H1 (cell line): Measurements from ENCODE around the gene PNPLA1. TPM values are rescaled to one million over a fixed set of nuclear protein-coding genes. Genes with fewer than 3 reads are reported as not detected.

Experiments
- CBX5 ChIP-seq: fragments of 300-800, 300-1000 bp; sonication (generic); IDR thresholded peaks from 2 replicates; pipeline ENCODE4 v1.7.1; 2016; ENCODE audit warnings: antibody characterized with exemption, low read length, low read depth
- EZH2 ChIP-seq: fragments of 200-600 bp; sonication (generic); IDR thresholded peaks from 2 replicates; pipeline ENCODE4 v1.7.1; 2012; ENCODE audit warnings: low read depth, mild to moderate bottlenecking, moderate library complexity, low read length, inconsistent platforms; ENCODE audit not compliant: severe bottlenecking
- HDAC6 ChIP-seq: IDR thresholded peaks from one replicate; pipeline ENCODE4 v1.7.1; 2012; ENCODE audit warnings: low read depth, mild to moderate bottlenecking, inconsistent platforms, low read length, moderate library complexity
- JUN ChIP-seq: IDR thresholded peaks from 2 replicates; pipeline ENCODE4 v1.6.1; 2011; ENCODE audit warnings: low read depth, mild to moderate bottlenecking, improper control_type of control experiment, low read length
- KDM1A ChIP-seq: fragments of 200-600, 300-600 bp; sonication (generic); IDR thresholded peaks from 2 replicates; pipeline ENCODE4 v1.7.1; 2016; ENCODE audit warnings: mild to moderate bottlenecking, low read length, borderline replicate concordance
- KDM4A ChIP-seq: IDR thresholded peaks from one replicate; pipeline ENCODE4 v1.7.1; 2012; ENCODE audit warnings: low read depth, mild to moderate bottlenecking, moderate library complexity, low read length, inconsistent platforms; ENCODE audit not compliant: severe bottlenecking
- polyA plus RNA-seq, 7 experiments: library from polyadenylated mRNA; depleted of rRNA in 3 of 7; stranded (reverse) in 5 of 7; unstranded in 2 of 7; fragments of >200 nt in 5 of 7; fragments of 200-250 nt in 2 of 7; gene quantifications; 1 replicate in 5 of 7; 2 replicates in 1 of 7; 4 replicates in 1 of 7; pipeline versions ENCODE4 v1.2.1 to v1.2.3, GENCODE V29; 2011 to 2013; ENCODE audit warnings: missing spikeins in 2 of 7, mixed read lengths in 2 of 7
- total RNA-seq: library from RNA; stranded (reverse); fragmentation: NEBNext Ultra II Directional; extraction: Animal tissue kit (Norgen Biotek cat#: 25700); gene quantifications from 2 replicates; pipeline ENCODE4 v1.2.1, GENCODE V29; 2021

PNPLA1 gene
- total and polyA plus RNA-seq, 2 of the 8 experiments (the other 6 are each of a cell fraction or from before 2014, with no cell fraction given), result not detected

DNA sequence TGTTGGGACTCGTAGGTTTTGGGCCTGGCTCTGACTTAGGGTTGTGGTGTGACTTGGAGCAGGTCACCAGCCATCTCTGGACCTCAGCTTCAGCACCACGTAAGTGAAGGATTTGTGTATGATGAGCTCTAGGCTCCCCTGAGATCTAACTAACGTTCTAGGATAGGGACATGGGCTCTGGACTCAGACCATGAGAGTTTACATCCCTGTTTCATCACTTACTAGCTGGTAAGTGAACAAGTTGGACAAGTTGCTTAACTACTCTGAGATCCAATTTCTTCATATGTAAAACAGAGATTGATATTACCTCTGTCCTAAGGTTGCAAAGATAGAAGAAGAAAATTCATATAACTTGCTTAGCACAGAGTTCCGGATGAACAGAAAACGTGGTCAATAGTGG, 20.3 kb upstream of the PNPLA1 start (continued):
- no peak for TF ChIP-seq JUN
- TF ChIP-seq CBX5, result no peak
- no peak for TF ChIP-seq HDAC6
- no peak for TF ChIP-seq KDM4A
- TF ChIP-seq KDM1A, result no peak
- TF ChIP-seq EZH2, result no peak
- TF ChIP-seq, all 59 proteins: peak for 0
